AG04449 (cell line): ENCODE measurements around the gene POU3F1.

Source experiments
- CTCF ChIA-PET: fragments of 350-600 bp; formaldehyde crosslinking; extraction: SDS; loops from one replicate; lab custom pipeline; 2021; ENCODE audit warnings: antibody characterized with exemption; lab: Yijun Ruan, JAX
- POLR2A ChIA-PET: fragments of 400-600, 350-600 bp; formaldehyde crosslinking; extraction: SDS; loops from one replicate; lab custom pipeline; 2020; ENCODE audit warnings: antibody characterized with exemption, inconsistent platforms; lab: Yijun Ruan, JAX
- DNase-seq: peaks from one replicate; pipeline ENCODE4 v3.0.0-alpha.2; 2010; ENCODE audit warnings: low read depth, low spot score
- H3K4me3 ChIP-seq: 2 replicates; pipeline ENCODE4 v1.5.1; 2011; ENCODE audit warnings: low read depth, mild to moderate bottlenecking, control low read depth, low read length
- CTCF ChIP-seq: IDR thresholded peaks from one replicate; pipeline ENCODE4 v1.5.1; 2011; ENCODE audit warnings: mild to moderate bottlenecking, moderate library complexity, low read length, control low read depth, inconsistent platforms; ENCODE audit not compliant: insufficient read depth; ENCODE audit errors: missing control alignments

Gene POU3F1

DNA sequence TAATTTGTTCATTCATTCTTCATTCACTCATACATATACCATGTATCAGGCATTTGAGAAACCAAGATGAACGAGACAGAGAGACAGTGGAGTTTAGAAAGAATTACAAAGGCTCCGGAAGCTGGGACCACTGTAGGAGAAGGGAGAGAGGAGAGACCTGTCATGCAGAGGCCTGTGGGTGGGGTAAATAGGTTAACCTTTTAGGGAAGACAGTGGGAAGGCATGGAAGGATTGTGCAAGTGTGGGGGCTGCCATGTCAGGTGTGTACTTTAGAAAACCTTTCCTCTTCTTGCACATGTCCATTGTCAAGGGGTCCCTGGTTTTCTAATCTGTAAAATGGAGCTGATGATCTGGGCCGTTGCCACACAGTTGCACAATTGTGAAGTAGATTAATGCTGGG, 44.2 kb upstream of the POU3F1 start:
- ChIA-PET CTCF (no interaction called here), POLR2A (no interaction called here)
- no peak for DNase-seq
- H3K4me3 ChIP-seq, result no peak overlapping the region
- no peak for TF ChIP-seq CTCF

- ChIA-PET CTCF (no interaction called here), POLR2A (no interaction called here)
- no peak overlapping the region for H3K4me3 ChIP-seq
- TF ChIP-seq CTCF, result no peak
- no peak for DNase-seq
Measured at GRCh38 chr1:38089712-38090360, 43.2 kb upstream of the POU3F1 start.

DNA sequence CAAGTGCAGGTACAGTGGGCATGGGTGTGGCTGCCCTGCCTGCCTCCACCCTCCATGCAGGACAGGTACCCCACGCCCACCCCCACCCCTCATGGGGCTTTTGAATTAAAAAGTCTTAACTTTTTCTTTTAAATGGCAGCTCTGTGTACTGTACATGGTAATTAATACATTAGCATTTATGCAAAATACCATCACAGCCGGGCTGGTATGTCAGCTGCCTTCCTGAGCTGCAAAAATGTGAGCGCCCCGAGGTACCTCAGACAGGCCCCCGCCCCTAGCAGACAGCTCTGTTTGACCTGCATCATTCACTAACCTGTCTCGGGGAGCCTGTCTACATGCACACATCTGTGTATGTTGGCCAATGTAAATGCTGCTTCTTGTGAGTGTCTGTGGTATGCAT, 42.2 kb upstream of the POU3F1 start:
- TF ChIP-seq CTCF, result no peak
- H3K4me3 ChIP-seq, result no peak overlapping the region
- CTCF ChIA-PET, result no interaction called here
- no peak for DNase-seq
- POLR2A ChIA-PET, result no interaction called here

DNA sequence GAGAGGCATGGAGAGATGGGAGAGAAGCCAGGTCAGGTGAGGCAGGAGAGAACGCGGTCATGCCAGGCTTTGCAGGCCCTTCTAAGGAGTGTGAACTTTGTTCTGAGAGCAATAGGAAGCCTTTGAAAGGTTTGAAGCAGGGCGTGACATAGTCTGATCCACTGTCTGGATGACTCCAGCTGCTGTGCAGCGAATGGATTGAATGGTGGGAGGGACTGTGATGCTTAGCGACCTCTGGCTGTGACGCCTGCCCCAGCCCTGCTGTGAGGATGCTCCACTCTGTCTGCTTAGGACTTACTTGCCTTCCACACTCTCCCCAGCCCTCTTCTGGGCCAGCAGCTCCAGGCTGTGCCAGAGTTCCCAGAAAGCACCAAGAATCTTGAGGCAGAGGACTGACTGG, 41.8 kb upstream of the POU3F1 start:
- no peak for DNase-seq
- ChIA-PET CTCF (no interaction called here), POLR2A (no interaction called here)
- no peak for TF ChIP-seq CTCF
- H3K4me3 ChIP-seq, result no peak overlapping the region

GRCh38 chr1:38087676-38088075, 41.1 kb upstream of the POU3F1 start:
- POLR2A ChIA-PET, result no interaction called here
- H3K4me3 ChIP-seq, result no peak overlapping the region
- no peak for DNase-seq
- CTCF ChIA-PET, result no interaction called here
- no peak for TF ChIP-seq CTCF

DNA sequence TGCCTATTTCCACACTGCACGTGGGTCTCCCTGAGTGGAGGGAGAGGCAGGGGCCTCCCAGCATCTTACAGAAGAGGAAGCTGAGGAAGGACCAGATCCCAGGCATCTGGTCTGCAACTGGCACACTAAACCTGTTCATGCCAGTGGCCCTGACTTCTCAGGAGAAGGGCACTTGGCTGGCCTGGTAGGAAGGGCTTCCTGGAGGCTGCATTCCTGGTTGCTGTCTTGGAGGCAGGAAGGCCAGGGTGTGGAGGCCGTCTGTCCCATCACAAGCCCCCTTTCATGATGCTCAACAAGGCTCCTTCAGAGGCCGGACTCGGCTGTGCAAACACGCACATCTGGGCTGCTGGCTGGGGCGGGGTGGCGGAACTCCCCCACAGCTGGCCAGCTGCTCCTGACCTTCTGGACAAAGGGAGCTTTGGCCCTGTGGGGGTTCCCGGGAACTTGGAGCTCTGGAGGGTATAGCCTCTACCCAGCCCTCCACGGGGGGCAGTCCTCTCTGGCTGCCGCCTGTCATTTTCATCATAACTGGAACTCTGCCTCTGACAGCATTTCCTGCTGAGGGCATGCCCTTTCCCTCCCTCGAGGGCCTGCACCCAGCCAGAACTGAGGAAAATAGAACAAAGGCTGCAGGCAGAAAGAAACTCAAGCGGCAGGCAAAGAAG, 39.2 kb upstream of the POU3F1 start:
- no peak for TF ChIP-seq CTCF
- DNase-seq, result no peak
- H3K4me3 ChIP-seq, result no peak overlapping the region
- POLR2A ChIA-PET, result interaction anchor here (0.6 to 0.7 kb wide), 2 partner anchors 156 to 499 kb away, joined by 3 read pairs; no protein-coding TSS in a partner anchor
- CTCF ChIA-PET, result interaction anchor here (2.4 kb wide), 1 partner anchor 14 kb away, joined by 7 read pairs; no protein-coding TSS in a partner anchor
